HG03064 (cell line): ENCODE results near the gene AKIRIN2.
"Not testable (repeated sequence)": the region's sequence is repeated elsewhere in the genome, so short reads cannot be mapped to it uniquely, and the experiment has no call there.

ENCODE experiments used
- ATAC-seq: cut with Tn5 transposase; IDR thresholded peaks from one replicate; pipeline ENCODE4 v1.9.1; 2021; ENCODE audit warnings: low read depth; ENCODE audit not compliant: unreplicated experiment

AKIRIN2 gene

GRCh38 chr6:87718662-87719433 lies 16.8 kb upstream of the AKIRIN2 start:
- ATAC-seq: no peak

GRCh38 chr6:87716928-87717614 lies 15.0 kb upstream of the AKIRIN2 start:
- ATAC-seq: no peak

DNA sequence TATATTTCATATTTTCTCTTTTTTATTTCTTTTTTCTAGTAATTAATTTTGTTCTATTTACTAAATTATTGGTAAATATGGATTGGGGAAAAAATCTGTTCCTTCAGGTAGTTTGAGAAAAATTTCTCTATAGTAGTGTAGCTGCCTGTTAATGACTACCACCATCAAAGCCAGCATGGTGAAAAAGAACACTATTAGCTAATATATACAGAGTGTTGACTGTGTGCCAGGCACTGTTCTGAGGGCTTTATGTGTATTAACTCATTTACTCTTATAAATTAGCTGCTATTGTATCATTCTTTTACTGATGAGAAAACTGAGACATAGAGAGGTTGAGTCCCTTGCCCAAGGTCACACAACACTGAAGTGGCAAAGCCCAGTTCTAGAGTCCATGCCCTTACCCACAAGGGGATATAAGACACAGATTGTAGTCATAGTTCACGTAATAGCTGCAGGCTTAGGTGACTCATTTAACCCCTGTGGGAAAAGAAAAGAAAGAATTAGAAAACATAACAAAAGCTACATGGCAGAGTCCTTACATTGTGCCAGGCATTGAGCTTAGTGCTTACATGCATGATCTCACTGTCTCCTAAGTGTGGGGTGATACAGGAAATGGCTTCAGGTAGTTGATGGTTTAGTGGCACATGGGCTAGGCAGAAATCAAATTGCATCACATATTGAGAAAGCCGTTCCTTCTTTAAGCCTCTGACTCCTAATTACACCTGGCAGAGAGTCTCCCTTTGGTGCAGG lies 12.2 kb upstream of the AKIRIN2 start:
- ATAC-seq: peak; percentile 68

DNA sequence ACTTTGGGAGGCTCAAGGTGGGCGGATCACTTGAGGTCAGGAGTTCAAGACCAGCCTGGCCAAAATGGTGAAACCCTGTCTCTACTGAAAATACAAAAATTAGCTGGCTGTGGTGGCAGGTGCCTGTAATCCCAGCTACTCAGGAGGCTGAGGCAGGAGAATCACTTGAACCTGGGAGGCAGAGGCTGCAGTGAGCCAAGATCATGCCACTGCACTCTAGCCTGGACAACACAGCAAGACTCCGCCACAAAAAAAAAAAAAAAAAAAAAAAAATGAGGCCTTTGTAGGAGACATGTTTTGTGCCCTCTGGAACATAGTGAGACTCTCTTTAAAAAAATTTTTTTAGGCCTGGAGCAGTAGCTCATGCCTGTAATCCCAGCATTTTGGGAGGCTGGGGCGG lies 10.7 kb upstream of the AKIRIN2 start:
- not testable (repeated sequence) for ATAC-seq

DNA sequence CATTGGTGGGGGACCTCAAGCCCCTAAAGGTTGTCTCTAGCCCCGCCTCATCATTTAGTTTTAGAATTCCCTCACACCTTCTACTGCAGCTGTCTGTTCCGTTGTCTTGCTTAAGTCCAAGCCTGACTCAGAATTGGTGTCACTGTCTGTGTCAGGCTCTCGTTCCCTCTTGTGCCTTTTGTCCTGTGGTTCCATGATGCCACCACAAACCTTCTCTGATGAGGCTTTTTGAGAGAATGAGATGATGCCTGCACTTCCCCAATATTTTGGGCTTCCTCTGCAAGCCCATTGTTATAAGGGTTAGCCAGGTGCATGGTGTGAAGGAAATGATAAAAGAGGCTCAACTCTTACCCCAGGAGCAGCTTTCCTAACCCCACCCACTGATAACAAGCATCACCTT lies 8.1 kb upstream of the AKIRIN2 start:
- ATAC-seq: no peak

DNA sequence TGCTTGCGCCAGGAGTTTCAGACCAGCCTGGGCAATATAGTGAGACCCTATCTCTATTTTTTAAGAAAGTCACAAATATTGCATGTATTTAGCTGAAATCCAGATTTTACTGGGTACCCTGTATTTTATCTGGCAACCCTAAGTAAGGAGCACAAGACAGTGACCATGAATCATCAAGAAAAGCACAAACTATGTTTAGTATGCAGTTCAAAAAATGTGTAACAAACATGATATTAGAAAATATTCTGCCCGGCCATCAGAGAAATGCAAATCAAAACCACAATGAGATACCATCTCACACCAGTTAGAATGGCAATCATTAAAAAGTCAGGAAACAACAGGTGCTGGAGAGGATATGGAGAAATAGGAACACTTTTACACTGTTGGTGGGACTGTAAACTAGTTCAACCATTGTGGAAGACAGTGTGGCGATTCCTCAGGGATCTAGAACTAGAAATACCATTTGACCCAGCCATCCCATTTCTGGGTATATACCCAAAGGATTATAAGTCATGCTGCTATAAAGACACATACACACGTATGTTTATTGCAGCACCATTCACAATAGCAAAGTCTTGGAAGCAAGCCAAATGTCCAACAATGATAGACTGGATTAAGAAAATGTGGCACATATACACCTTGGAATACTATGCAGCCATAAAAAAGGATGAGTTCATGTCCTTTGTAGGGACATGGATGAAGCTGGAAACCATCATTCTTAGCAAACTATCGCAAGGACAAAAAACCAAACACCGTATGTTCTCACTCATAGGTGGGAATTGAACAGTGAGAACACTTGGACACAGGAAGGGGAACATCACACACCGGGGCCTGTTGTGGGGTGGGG lies 6.8 kb upstream of the AKIRIN2 start:
- not testable (repeated sequence) for ATAC-seq

DNA sequence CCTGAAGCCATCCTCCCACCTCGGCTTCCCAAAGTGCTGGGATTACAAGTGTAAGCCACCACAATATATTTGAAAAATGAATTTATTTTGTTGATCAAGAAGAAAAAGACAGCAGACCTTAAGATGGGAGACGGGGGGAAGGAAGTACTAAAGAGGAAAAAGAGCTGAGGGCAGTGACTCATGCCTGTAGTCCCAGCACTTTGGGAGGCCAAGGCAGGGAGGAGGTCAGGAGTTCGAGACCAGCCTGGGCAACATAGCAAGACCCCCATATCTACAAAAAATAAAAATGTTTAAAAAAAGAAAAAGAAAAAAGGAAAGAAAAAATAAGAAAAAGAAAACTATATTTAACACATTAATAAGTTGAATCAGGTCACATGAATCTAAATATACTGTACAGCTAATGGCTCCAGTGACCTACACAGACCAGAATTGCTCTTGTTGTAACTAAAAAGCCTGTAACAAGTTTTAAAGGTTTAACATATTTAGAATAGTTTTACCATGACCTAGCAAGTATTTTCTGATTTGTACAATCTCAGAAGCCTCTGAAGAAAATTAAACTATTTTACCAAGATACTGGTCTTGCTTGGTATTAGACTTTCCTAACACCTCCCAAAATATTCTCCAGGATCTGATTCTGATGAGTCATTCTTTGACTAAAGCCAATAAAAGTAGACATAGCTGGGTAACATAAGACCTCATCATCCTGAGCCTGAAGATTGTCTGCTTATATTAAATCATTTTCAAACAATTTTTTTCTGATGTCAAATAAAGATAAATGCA lies 4.3 kb upstream of the AKIRIN2 start:
- no peak for ATAC-seq

DNA sequence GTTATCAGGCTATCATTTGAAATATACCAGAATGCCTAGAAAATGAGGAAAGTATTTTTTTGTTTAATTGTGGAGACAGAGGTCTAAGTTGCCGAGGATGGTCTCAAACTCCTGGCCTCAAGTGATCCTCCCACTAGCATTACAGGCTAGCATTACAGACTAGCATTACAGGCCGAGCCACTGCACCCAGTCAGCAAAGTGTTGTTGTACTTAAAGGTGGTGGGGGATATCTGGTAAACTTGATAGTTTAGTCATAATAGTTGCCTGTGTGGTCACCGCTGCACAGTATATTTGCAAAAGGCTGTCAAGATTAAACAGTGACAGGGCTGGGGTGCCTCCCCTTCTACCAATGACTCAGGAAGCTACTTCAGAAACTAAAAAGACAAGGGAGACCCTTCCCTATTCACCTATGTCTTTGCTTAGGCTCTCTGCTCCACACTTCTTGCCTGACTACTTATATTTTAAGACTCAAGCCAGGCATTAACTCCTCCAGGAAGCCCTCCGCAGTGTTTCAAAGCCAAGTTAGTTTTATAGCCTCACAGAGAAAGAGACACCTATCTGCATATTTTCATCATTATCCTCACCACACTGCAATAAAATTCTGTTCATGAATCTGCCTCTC lies 3.1 kb upstream of the AKIRIN2 start:
- ATAC-seq: peak; percentile 47

DNA sequence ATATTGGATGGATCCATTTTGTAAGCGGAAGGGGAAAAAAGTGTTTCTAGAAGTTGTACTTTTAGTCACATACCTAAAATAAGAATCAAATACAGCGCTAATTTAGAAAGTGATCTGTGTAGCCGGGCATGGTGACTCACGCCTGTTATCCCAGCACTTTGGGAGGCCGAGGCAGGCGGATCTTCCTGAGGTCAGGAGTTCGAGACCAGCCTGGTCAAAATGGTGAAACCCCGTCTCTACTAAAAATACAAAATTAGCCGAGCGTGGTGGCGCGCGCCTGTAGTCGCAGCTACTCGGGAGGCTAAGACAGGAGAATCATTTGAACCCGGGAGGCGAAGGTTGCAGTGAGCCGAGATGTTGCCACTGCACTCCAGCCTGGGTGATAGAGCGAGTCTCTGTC lies 1.0 kb upstream of the AKIRIN2 start:
- not testable (repeated sequence) for ATAC-seq

GRCh38 chr6:87702589-87702945 lies 534 bp upstream of the AKIRIN2 start:
- ATAC-seq: peak; percentile 1

DNA sequence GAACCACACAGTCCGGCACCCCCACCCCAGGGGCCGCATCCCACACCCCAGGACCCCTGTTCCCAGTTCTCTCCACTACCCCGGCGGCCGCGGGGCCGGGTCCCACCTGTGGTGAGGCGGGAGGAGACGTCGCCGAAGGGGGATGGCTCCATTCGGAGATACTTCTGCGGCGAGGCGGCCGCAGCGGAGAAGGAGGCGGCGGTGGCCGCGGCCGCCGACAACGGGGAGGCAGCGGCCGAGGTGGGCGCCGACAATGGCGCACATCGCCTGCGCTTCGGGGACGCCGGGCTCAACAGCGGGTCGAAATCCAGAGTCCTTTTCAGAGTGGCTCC lies 723 bp downstream of the AKIRIN2 start:
- no peak for ATAC-seq

GRCh38 chr6:87700397-87701343 lies 1.4 kb downstream of the AKIRIN2 start:
- ATAC-seq: no peak

GRCh38 chr6:87699576-87699975 lies 2.5 kb downstream of the AKIRIN2 start:
- no peak for ATAC-seq

GRCh38 chr6:87698547-87699006 lies 3.5 kb downstream of the AKIRIN2 start:
- no peak for ATAC-seq

- ATAC-seq: no peak
These were observed 4.2 kb downstream of the AKIRIN2 start for GRCh38 chr6:87697581-87698546.

- ATAC-seq: not testable (repeated sequence)
These were observed 5.2 kb downstream of the AKIRIN2 start for GRCh38 chr6:87696817-87697216.

DNA sequence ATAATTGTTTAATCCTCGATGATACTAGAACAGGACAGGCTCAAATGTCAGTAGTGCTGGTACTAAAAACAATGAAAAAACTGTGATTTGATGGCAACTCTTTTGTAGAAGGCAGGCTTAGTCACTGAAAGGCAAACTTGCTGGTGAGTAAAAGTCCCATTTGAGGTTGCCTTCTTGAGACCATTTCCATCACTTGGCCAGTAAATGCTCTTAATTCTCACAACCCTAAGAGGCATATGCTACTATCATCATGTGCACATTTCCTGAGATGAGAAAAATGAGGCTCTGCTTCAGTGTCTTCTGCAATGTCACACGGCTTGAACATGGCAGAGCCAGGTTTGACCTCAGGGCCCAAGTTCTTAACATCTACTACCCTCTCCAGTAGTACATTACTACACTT lies 9.9 kb downstream of the AKIRIN2 start:
- ATAC-seq: no peak
